ENCODE results near the gene SMAD6.

Gene SMAD6

DNA sequence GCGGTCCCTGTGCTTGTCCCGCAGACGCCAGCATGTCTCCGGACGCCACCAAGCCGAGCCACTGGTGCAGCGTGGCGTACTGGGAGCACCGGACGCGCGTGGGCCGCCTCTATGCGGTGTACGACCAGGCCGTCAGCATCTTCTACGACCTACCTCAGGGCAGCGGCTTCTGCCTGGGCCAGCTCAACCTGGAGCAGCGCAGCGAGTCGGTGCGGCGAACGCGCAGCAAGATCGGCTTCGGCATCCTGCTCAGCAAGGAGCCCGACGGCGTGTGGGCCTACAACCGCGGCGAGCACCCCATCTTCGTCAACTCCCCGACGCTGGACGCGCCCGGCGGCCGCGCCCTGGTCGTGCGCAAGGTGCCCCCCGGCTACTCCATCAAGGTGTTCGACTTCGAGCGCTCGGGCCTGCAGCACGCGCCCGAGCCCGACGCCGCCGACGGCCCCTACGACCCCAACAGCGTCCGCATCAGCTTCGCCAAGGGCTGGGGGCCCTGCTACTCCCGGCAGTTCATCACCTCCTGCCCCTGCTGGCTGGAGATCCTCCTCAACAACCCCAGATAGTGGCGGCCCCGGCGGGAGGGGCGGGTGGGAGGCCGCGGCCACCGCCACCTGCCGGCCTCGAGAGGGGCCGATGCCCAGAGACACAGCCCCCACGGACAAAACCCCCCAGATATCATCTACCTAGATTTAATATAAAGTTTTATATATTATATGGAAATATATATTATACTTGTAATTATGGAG, 79.1 kb downstream of the SMAD6 start:
- peaks cover 15 to 48% of the 10 kb centered on the region in 2 donors for H3K27me3 Mint-ChIP-seq
- H3K4me3 Mint-ChIP-seq, result no peak overlapping the region
- no peak for ATAC-seq (replicated peaks)
- no peaks in the 10 kb centered on the region for H3K9me3 Mint-ChIP-seq
- no peaks in the 10 kb centered on the region for H3K36me3 Mint-ChIP-seq (ENCODE audit: insufficient read depth)
- no peak for DNase-seq
- no peak overlapping the region for H3K27ac Mint-ChIP-seq
- no peaks in the 10 kb centered on the region for H3K4me1 Mint-ChIP-seq (ENCODE audit: low read depth in 2 of 2)

DNA sequence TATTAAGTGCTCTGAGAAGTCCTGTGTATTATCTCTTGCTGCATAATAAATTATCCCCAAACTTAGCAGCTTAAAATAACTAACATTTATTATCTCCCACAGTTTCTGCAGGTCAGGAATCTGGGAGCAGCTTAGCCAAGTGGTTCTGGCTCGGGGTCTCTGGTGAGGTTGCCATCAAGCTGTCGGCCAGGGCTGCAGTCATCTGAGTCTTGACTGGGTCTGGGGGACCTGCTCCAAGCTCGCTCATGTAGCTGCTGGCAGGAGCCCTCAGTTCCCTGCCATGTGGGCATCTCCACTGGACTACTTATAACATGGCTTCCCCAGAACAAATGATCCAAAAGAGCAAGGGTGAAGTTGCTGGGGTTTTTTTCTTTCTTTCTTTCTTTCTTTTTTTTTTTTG, 80.7 kb downstream of the SMAD6 start:
- ATAC-seq (replicated peaks) (no peak), DNase-seq (no peak)
- Mint-ChIP-seq H3K4me3 (no peak overlapping the region), H3K9me3 (no peaks in the 10 kb centered on the region), H3K4me1 (ENCODE audit: low read depth in 2 of 2) (no peaks in the 10 kb centered on the region), H3K27ac (no peak overlapping the region), H3K36me3 (ENCODE audit: insufficient read depth) (no peaks in the 10 kb centered on the region), H3K27me3 (peaks cover 9 to 45% of the 10 kb centered on the region in 2 donors)

DNA sequence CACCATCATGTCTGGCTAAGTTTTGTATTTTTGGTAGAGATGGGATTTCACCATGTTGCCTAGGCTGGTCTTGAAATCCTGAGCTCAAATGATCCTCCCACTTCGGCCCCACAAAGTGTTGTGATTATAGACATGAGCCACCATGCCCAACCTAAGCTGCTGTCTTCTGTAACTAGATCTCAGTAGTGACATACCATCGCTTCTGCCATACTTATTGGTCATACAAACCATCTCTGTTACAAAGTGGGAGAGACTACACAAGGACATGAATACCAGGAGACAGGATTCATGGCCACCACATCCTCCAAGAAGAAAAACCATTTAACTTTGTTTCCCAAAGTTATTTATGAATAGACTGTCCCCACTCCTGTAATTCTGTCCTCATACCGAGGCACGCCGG, 81.3 kb downstream of the SMAD6 start:
- Mint-ChIP-seq H3K36me3 (ENCODE audit: insufficient read depth) (no peaks in the 10 kb centered on the region), H3K27ac (peak overlapping the region in 1 of 2 donors; percentile 6), H3K27me3 (peaks cover 7 to 40% of the 10 kb centered on the region in 2 donors), H3K4me1 (ENCODE audit: low read depth in 2 of 2) (no peaks in the 10 kb centered on the region), H3K4me3 (no peak overlapping the region), H3K9me3 (no peaks in the 10 kb centered on the region)
- DNase-seq (no peak), ATAC-seq (replicated peaks) (no peak)

DNA sequence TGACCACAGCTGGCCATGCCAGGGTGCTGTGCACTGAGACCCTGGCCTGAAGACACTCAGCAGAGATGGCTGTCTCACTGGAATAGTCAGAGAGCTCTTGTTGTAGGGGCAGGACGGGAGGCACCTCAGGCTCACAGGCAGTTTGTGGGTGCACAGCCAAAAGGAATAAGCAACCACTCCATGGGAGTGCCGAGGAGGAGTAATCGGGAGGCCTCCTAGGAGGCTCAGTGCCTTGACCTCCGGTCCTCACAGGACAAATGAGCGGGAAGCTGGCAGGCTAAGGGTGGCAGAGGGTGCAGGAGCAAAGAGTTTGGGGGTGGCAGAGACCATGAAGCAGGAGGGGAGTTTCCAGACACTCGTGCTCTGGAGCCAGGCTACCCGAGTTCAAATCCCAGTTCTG, 81.7 kb downstream of the SMAD6 start:
- Mint-ChIP-seq H3K9me3 (no peaks in the 10 kb centered on the region), H3K27me3 (peaks cover 4 to 35% of the 10 kb centered on the region in 2 donors), H3K27ac (peak overlapping the region in 1 of 2 donors; percentile 6), H3K4me3 (no peak overlapping the region), H3K4me1 (ENCODE audit: low read depth in 2 of 2) (no peaks in the 10 kb centered on the region), H3K36me3 (ENCODE audit: insufficient read depth) (no peaks in the 10 kb centered on the region)
- ATAC-seq (replicated peaks), result no peak
- DNase-seq, result no peak

DNA sequence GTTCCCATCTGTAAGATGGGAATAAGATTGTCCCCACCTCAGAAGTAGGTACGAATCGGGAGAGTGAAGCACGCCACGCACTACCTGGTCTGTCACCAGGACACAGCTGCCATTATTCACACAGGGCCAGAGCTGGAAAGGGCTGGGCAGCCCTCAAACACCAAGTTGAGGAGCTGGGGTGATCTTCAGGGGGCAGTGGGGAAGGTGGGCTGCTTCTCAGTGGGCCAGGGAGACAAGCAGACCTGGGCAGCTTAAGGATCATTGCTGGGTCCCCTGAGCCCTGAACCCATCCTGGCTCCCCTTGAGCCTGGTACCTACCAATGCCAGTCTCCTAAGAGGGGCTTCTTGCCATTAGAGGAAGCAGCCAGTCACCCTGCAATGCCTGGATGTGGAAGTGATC, 82.1 kb downstream of the SMAD6 start:
- no peak for ATAC-seq (replicated peaks)
- H3K27me3 Mint-ChIP-seq, result peaks cover 4 to 35% of the 10 kb centered on the region in 2 donors
- no peaks in the 10 kb centered on the region for H3K4me1 Mint-ChIP-seq (ENCODE audit: low read depth in 2 of 2)

DNA sequence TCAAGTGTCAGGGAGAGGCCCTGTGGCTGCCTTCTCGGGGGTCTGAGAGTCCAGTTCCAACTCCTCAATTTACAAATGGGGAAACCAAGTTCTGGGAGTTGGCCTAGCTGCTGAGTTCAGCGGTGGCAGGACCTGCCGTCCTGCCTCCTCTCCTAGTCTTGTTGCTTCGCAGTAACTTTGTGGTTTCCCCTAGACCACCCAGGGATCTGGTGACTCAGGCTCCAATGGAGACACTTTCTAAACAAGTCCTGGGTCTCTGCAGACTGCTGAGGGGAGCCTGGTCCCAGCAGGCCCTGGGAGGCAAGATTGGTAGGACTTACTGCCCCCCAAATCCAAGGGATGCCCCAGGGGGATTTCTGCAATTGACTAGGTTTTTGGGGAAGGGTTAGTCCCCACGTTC, 83.6 kb downstream of the SMAD6 start:
- no peak for DNase-seq
- no peak overlapping the region for H3K4me3 Mint-ChIP-seq
- ATAC-seq (replicated peaks), result no peak
- H3K27me3 Mint-ChIP-seq, result peaks cover 4 to 35% of the 10 kb centered on the region in 2 donors
- H3K36me3 Mint-ChIP-seq (ENCODE audit: insufficient read depth), result no peaks in the 10 kb centered on the region
- peaks cover 0 to 1% of the 10 kb centered on the region in 2 donors for H3K4me1 Mint-ChIP-seq (ENCODE audit: low read depth in 2 of 2)
- no peaks in the 10 kb centered on the region for H3K9me3 Mint-ChIP-seq
- H3K27ac Mint-ChIP-seq, result no peak overlapping the region

More for the DNA sequence above, 82.1 kb downstream of the SMAD6 start:
- Mint-ChIP-seq H3K4me3 (no peak overlapping the region), H3K9me3 (no peaks in the 10 kb centered on the region), H3K36me3 (ENCODE audit: insufficient read depth) (no peaks in the 10 kb centered on the region), H3K27ac (peak overlapping the region in 1 of 2 donors; percentile 6)
- no peak for DNase-seq

DNA sequence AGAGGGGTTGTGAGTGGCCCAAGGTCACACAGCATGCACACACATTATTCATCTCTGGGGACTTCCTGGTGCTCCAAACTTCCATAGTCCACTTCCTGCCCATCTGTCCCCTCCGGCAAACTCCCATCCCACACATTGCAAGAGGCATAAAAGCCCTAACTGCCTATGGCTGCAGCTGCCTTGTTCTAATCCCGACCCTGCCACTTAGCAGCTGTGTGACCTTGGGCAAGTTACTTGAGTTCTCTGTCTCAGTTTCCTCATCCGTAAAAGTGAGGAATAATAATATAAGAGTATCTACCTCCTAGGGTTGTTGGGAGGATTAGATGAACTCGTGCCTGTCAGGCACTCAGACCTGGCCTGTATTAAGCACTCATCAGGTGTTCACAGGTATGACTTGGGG, 84.2 kb downstream of the SMAD6 start:
- Mint-ChIP-seq H3K4me3 (no peak overlapping the region), H3K4me1 (ENCODE audit: low read depth in 2 of 2) (peaks cover 0 to 1% of the 10 kb centered on the region in 2 donors), H3K27me3 (peaks cover 4 to 35% of the 10 kb centered on the region in 2 donors), H3K36me3 (ENCODE audit: insufficient read depth) (no peaks in the 10 kb centered on the region), H3K27ac (no peak overlapping the region), H3K9me3 (no peaks in the 10 kb centered on the region)
- DNase-seq (no peak), ATAC-seq (replicated peaks) (no peak)

DNA sequence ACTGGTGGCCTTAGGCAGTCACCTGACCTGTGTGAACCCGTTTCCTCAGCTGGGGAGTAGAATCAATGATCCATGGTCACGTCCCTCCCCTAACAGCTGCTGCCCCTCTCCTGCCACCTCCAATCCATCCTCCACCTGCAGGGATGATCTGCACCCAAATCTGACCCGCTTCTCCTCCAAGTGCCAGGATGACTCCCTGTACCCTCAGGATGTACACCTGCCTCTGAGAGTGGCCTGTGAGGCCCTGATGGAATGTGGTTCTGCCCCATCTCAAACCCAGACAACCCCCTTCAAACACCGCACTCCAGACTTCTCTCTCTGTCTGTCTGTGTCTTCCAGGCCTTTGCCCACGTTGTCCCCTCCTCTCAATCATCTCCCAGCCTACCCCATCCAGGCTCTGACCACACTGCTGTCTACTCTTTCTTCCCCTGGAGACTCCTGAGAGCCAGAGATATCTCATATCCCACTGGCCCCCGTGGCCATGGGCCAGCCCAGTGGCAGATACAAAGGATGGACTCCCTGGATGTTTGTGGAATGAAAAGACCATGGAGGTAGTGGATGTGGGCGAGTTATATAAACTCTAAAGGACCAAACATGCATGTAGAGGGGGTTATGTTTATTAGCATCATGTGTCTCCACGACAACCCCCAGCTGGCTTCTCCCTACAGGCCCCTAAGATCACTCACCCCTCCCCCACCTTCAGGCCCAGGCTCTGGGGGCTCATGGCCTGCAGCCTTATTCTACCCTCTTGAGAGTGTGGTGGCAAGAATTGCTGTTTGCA, 84.9 kb downstream of the SMAD6 start:
- no peak for ATAC-seq (replicated peaks)
- Mint-ChIP-seq H3K27me3 (peaks cover 4 to 35% of the 10 kb centered on the region in 2 donors), H3K4me3 (no peak overlapping the region), H3K9me3 (no peaks in the 10 kb centered on the region), H3K4me1 (ENCODE audit: low read depth in 2 of 2) (peaks cover 0 to 1% of the 10 kb centered on the region in 2 donors), H3K27ac (no peak overlapping the region), H3K36me3 (ENCODE audit: insufficient read depth) (no peaks in the 10 kb centered on the region)
- no peak for DNase-seq

DNA sequence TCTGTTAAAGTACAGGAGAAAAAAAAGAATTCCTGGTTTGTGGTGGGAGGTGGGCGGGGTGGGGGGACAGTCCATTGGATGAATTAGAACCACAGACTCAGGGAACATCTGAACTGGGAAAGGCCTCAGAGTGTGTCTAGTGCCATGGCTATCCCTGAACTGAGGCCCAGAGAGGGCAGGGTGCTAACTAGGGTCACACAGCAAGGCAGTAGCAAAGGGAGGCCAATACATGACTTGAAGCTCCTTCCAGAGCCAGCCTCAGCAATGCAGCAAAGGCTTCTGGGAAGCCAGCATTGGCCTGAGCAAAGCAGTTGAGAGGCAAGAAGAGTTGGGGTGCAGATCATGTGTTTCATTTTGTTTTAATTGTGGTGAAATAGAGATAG, 85.4 kb downstream of the SMAD6 start:
- H3K4me1 Mint-ChIP-seq (ENCODE audit: low read depth in 2 of 2), result peaks cover 0 to 1% of the 10 kb centered on the region in 2 donors
- H3K27me3 Mint-ChIP-seq, result peaks cover 4 to 35% of the 10 kb centered on the region in 2 donors
- no peaks in the 10 kb centered on the region for H3K36me3 Mint-ChIP-seq (ENCODE audit: insufficient read depth)
- DNase-seq, result no peak
- H3K27ac Mint-ChIP-seq, result no peak overlapping the region
- H3K9me3 Mint-ChIP-seq, result no peaks in the 10 kb centered on the region
- no peak overlapping the region for H3K4me3 Mint-ChIP-seq
- no peak for ATAC-seq (replicated peaks)

DNA sequence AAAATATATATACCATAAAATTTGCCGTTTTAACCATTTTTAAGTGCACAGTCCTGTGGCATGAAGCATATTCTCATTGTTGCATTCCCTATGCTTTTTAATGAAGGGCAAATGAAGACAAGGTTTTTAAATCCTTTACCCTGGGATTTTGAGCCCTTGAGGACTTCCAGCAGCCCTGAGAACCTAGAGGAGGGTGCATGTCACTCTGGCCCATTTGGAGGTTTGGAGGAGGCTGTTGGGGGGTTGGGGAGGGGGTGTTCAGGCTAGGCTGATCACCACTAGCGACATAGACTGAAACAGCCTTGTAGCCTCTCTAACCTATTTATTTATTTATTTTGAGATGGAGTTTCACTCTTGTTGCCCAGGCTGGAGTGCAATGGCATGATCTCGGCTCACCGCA, 86.0 kb downstream of the SMAD6 start:
- H3K27me3 Mint-ChIP-seq, result peaks cover 4 to 39% of the 10 kb centered on the region in 2 donors
- DNase-seq (no peak), ATAC-seq (replicated peaks) (no peak)
- H3K4me1 Mint-ChIP-seq (ENCODE audit: low read depth in 2 of 2), result peaks cover 0 to 1% of the 10 kb centered on the region in 2 donors
- H3K36me3 Mint-ChIP-seq (ENCODE audit: insufficient read depth), result no peaks in the 10 kb centered on the region
- H3K9me3 Mint-ChIP-seq, result no peaks in the 10 kb centered on the region
- no peak overlapping the region for H3K27ac Mint-ChIP-seq
- no peak overlapping the region for H3K4me3 Mint-ChIP-seq

DNA sequence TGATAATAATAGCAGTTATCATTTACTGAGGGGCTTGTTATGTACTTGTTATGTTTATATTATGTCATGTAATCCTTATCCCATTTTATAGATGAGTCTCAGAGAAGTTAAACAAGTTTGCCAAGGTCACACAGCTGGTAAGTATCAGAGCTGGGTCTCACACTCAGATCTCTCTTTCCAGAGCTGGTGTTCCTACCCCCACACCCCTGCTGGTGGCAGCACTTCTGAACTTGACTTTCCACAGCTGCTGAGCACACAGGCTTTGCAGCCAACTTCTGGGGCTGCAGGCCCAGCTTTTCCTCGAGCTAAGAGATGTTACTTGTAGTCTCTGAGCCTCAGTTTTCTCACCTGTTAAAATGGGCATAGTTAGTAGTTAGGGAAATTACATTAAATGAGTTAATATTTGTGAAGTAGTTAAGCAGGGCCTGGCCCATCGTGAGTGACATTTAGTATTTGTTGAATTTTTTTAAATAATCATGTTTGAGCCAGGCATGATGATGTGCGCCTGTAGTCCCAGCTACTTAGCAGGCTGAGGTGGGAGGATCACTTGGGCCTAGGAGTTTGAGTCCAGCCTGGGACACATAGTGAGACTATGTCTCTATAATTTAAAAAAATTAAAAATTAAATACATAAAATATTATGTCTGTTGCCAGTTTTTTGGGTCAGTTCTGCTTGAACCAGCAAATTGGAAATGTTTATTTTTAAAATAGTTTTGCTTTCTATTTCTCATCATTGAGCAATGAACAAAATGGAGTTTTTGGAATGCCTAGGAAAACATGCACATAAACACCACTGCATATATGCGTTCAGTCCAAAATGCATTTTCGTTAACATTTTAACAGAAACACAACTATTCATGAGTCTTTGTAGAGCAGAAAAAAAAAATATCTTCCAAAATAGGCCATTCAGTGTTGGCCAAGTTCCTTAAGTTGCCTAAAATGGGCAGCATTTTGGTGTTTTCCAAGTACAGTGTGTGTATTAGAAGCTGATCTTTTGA, 87.3 kb downstream of the SMAD6 start:
- no peak overlapping the region for H3K4me3 Mint-ChIP-seq
- H3K36me3 Mint-ChIP-seq (ENCODE audit: insufficient read depth), result no peaks in the 10 kb centered on the region
- DNase-seq, result no peak
- H3K4me1 Mint-ChIP-seq (ENCODE audit: low read depth in 2 of 2), result peaks cover 0 to 1% of the 10 kb centered on the region in 2 donors
- peaks cover 0 to 37% of the 10 kb centered on the region in 2 donors for H3K27me3 Mint-ChIP-seq
- no peak overlapping the region for H3K27ac Mint-ChIP-seq
- H3K9me3 Mint-ChIP-seq, result no peaks in the 10 kb centered on the region
- no peak for ATAC-seq (replicated peaks)

DNA sequence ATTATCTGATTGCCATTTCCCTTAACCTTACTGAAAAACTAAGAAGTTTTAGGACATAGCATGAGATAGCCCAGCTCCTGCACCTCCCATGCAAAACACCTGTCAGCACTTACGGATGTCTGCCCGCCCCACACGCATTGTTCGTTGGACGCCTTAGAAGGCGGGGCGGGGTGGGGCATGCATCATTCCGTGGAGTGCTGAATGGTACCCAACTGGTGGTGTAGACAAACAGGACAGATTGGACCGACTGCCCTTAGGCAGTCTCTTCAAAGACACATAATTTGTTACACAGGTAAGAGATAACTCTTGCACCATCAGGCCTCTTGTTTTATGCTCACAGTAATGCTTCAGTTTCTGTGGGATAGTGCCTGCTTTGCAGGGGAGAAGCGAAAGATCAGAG, 93.8 kb downstream of the SMAD6 start:
- no peaks in the 10 kb centered on the region for H3K9me3 Mint-ChIP-seq
- no peaks in the 10 kb centered on the region for H3K36me3 Mint-ChIP-seq (ENCODE audit: insufficient read depth)
- peaks cover 28 to 43% of the 10 kb centered on the region in 2 donors for H3K27me3 Mint-ChIP-seq
- DNase-seq (no peak), ATAC-seq (replicated peaks) (no peak)
- H3K27ac Mint-ChIP-seq, result no peak overlapping the region
- H3K4me3 Mint-ChIP-seq, result no peak overlapping the region
- H3K4me1 Mint-ChIP-seq (ENCODE audit: low read depth in 2 of 2), result no peaks in the 10 kb centered on the region

DNA sequence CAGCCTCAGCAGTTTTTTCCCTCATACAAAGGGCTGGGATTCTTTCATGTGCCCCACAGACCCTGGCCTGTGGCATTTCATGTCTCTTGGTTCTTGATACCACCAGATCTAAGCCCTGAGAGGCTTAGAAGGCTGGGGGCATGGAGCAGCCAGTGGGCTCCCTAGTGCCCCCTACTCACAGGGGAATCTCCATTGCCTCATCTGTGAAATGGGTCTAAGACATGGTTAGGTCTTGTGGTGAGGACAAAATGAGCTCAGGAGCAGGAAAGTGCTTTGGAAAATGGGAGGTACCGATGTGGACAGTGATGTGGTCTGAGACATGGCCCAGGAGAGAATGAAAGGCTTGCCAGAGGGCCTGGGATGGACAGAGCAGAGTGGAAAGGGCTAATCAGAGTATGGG, 94.3 kb downstream of the SMAD6 start:
- ATAC-seq (replicated peaks) (no peak), DNase-seq (no peak)
- H3K36me3 Mint-ChIP-seq (ENCODE audit: insufficient read depth), result no peaks in the 10 kb centered on the region
- H3K27me3 Mint-ChIP-seq, result peaks cover 28 to 48% of the 10 kb centered on the region in 2 donors
- H3K27ac Mint-ChIP-seq, result no peak overlapping the region
- no peaks in the 10 kb centered on the region for H3K4me1 Mint-ChIP-seq (ENCODE audit: low read depth in 2 of 2)
- no peaks in the 10 kb centered on the region for H3K9me3 Mint-ChIP-seq
- H3K4me3 Mint-ChIP-seq, result no peak overlapping the region
